Progenitor cell of endocrine pancreas (in vitro differentiated cells): ENCODE measurements around the gene OR51L1. TPM values are rescaled to one million over a fixed set of nuclear protein-coding genes. Genes with fewer than 3 reads are reported as not detected.

Experiments used
- DNase-seq: peaks from one replicate; pipeline ENCODE4 v3.0.0; 2021; ENCODE audit warnings: low spot score; ENCODE audit not compliant: unreplicated experiment
- H3K27ac Mint-ChIP-seq: 2 replicates; pipeline ENCODE4 v1.8.0; 2021; ENCODE audit warnings: mild to moderate bottlenecking, moderate library complexity, mixed read lengths
- H3K27me3 Mint-ChIP-seq: 2 replicates; pipeline ENCODE4 v1.8.0; 2021; ENCODE audit warnings: mixed read lengths
- H3K36me3 Mint-ChIP-seq: 2 replicates; pipeline ENCODE4 v1.8.0; 2022; ENCODE audit warnings: mixed read lengths; ENCODE audit not compliant: insufficient read depth
- H3K4me1 Mint-ChIP-seq: 2 replicates; pipeline ENCODE4 v1.8.0; 2021; ENCODE audit warnings: low read depth, mixed read lengths
- H3K4me3 Mint-ChIP-seq: 2 replicates; pipeline ENCODE4 v1.8.0; 2021; ENCODE audit warnings: low read depth, mild to moderate bottlenecking, moderate library complexity, mixed read lengths
- H3K9me3 Mint-ChIP-seq: 2 replicates; pipeline ENCODE4 v1.8.0; 2021; ENCODE audit warnings: low read depth, mixed read lengths
- CTCF ChIP-seq: fragments of 200-600 bp; sonication (generic); IDR thresholded peaks from one replicate; pipeline ENCODE4 v1.5.0; 2021; ENCODE audit warnings: antibody characterized with exemption, mild to moderate bottlenecking; ENCODE audit not compliant: unreplicated experiment
- total RNA-seq: library from RNA; stranded (reverse); gene quantifications from 2 replicates; pipeline ENCODE4 v1.2.1, GENCODE V29; 2021

The OR51L1 gene
- total RNA-seq, 1 donor from 2014 or later, result not detected

GRCh38 chr11:5043380-5043779 lies 48.7 kb downstream of the OR51L1 start:
- no peak for TF ChIP-seq CTCF
- no peaks in the 10 kb centered on the region for H3K27me3 Mint-ChIP-seq
- peaks cover 11% of the 10 kb centered on the region for H3K4me1 Mint-ChIP-seq
- no peak overlapping the region for H3K27ac Mint-ChIP-seq
- no peak for DNase-seq
- H3K4me3 Mint-ChIP-seq, result no peak overlapping the region
- peaks cover 4% of the 10 kb centered on the region for H3K9me3 Mint-ChIP-seq
- no peaks in the 10 kb centered on the region for H3K36me3 Mint-ChIP-seq

- Mint-ChIP-seq H3K27me3 (no peaks in the 10 kb centered on the region), H3K9me3 (peaks cover 4% of the 10 kb centered on the region), H3K27ac (peak within 1 kb of the TSS; percentile 35), H3K4me1 (peaks cover 11% of the 10 kb centered on the region), H3K4me3 (no peak within 1 kb of the TSS), H3K36me3 (no peaks in the 10 kb centered on the region)
- no peak for TF ChIP-seq CTCF
- DNase-seq, result no peak
Measured at GRCh38 chr11:5046226-5046625, 51.6 kb downstream of the OR51L1 start, which contains the start of gene OR52J3. Gene OR52J3 (plus strand): TSS chr11:5046526. CDS start chr11:5046526, 0 bp downstream.

GRCh38 chr11:5046754-5047330 lies 52.2 kb downstream of the OR51L1 start:
- TF ChIP-seq CTCF, result no peak
- Mint-ChIP-seq H3K27ac (no peak overlapping the region), H3K36me3 (no peaks in the 10 kb centered on the region), H3K4me1 (peaks cover 11% of the 10 kb centered on the region), H3K27me3 (no peaks in the 10 kb centered on the region), H3K4me3 (no peak overlapping the region), H3K9me3 (peaks cover 4% of the 10 kb centered on the region)
- DNase-seq, result no peak

Other genes with a start within 250 kb of the OR51L1 start
- gene OR51F1, start 224.9 kb upstream of the OR51L1 start, total RNA-seq, result not detected in 2 replicates
- gene OR52R1, start 190.5 kb upstream of the OR51L1 start, total RNA-seq, result not detected in 2 replicates
- not detected in 2 replicates for gene OR51F2, start 173.5 kb upstream of the OR51L1 start, total RNA-seq
- gene OR51S1, start 145.6 kb upstream of the OR51L1 start, total RNA-seq, result not detected in 2 replicates
- gene OR51T1, start 113.0 kb upstream of the OR51L1 start, total RNA-seq, result not detected in 2 replicates
- not detected in 2 replicates for gene OR51A7, start 91.1 kb upstream of the OR51L1 start, total RNA-seq
- not detected in 2 replicates for gene OR51G2, start 75.5 kb upstream of the OR51L1 start, total RNA-seq
- not detected in 2 replicates for gene OR51G1, start 70.5 kb upstream of the OR51L1 start, total RNA-seq
- gene OR51A4, start 47.2 kb upstream of the OR51L1 start, total RNA-seq, result not detected in 2 replicates
- not detected in 2 replicates for gene OR51A2, start 39.1 kb upstream of the OR51L1 start, total RNA-seq
- not detected in 2 replicates for gene OR52J3, start 51.7 kb downstream of the OR51L1 start, total RNA-seq
- gene OR52E2, start 64.8 kb downstream of the OR51L1 start, total RNA-seq, result not detected in 2 replicates
- gene OR52E1, start 74.7 kb downstream of the OR51L1 start, total RNA-seq, result not detected in 2 replicates
- not detected in 2 replicates for gene OR52A5, start 143.5 kb downstream of the OR51L1 start, total RNA-seq
- gene OR52A1, start 159.9 kb downstream of the OR51L1 start, total RNA-seq, result not detected in 2 replicates
- gene OR51V1, start 205.8 kb downstream of the OR51L1 start, total RNA-seq, result not detected in 2 replicates
- not detected in 2 replicates for gene HBB, start 232.2 kb downstream of the OR51L1 start, total RNA-seq
- gene HBD, start 239.6 kb downstream of the OR51L1 start, total RNA-seq, result not detected in 2 replicates